ENCODE results near the gene ZDHHC14.

DNA sequence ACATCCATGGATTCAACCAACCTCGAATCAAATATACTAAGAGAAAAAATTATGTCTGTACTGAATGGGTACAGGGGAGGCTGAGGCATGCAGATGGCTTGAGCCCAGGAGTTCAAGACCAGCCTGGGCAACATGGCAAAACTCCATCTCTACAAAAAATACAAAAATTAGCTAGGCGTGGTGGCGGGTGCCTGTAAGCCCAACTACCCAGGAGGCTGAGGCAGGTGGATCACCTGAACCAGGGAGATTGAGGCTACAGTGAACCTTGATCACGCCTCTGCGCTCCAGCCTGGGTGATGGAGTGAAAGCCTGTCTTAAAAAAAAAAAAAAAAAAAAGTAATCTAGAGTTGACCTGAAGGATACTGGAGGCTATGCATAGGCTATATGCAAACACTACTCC lies 223.0 kb downstream of the ZDHHC14 start:
- TF ChIP-seq, protein P1, sequence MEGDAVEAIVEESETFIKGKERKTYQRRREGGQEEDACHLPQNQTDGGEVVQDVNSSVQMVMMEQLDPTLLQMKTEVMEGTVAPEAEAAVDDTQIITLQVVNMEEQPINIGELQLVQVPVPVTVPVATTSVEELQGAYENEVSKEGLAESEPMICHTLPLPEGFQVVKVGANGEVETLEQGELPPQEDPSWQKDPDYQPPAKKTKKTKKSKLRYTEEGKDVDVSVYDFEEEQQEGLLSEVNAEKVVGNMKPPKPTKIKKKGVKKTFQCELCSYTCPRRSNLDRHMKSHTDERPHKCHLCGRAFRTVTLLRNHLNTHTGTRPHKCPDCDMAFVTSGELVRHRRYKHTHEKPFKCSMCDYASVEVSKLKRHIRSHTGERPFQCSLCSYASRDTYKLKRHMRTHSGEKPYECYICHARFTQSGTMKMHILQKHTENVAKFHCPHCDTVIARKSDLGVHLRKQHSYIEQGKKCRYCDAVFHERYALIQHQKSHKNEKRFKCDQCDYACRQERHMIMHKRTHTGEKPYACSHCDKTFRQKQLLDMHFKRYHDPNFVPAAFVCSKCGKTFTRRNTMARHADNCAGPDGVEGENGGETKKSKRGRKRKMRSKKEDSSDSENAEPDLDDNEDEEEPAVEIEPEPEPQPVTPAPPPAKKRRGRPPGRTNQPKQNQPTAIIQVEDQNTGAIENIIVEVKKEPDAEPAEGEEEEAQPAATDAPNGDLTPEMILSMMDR (conservative IDR thresholded peaks at IDR 0.05 in 1 of 2, IDR thresholded peaks at IDR 0.05 in 1 of 2; ENCODE audit: extremely low read depth in 1 of 2, insufficient read depth in 1 of 2, low read depth in 1 of 2, low read length in 2 of 2), result no peak
- TF ChIP-seq EZH2 (IDR thresholded peaks at IDR 0.05; ENCODE audit: borderline replicate concordance, low read length), result no peak
